HG02642 (cell line): ENCODE measurements around the gene TRAPPC14.

Experiments
- ATAC-seq: cut with Tn5 transposase; IDR thresholded peaks from one replicate; pipeline ENCODE4 v1.9.1; 2021; ENCODE audit warnings: mild to moderate bottlenecking; ENCODE audit not compliant: unreplicated experiment, poor library complexity

TRAPPC14 gene

DNA sequence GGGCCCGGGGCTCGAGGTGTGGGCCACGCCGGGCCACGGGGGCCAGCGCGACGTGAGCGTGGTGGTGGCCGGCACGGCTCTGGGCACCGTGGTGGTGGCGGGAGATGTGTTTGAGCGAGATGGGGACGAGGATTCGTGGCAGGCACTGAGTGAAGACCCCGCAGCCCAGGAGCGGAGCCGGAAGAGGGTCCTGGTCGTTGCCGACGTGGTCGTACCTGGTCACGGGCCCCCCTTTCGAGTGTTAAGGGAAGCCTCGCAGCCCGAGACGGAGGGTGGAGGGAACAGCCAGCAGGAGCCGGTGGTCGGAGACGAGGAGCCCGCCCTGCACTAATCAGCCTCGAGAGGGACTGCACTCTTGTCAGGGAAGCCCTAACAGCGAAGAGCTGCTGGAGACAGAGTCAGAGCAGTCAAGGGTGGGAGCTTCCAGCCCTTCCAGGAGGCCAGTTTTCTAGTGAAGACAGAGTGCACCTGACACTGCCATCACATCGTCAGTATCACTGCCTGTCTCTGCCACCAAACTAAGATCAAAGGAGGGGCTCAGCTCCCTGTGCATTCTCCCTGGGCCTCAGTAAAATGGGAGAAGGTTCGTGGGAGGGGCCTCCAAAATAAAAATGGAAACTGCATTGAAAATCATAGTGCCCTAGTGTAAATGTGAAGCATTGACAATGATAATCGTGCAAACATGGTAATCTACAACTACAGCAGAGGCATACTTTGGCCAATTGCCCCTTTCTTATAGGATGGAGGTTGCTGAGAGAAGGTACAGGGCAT lies 30.5 kb downstream of the TRAPPC14 start:
- peak; percentile 1 for ATAC-seq

DNA sequence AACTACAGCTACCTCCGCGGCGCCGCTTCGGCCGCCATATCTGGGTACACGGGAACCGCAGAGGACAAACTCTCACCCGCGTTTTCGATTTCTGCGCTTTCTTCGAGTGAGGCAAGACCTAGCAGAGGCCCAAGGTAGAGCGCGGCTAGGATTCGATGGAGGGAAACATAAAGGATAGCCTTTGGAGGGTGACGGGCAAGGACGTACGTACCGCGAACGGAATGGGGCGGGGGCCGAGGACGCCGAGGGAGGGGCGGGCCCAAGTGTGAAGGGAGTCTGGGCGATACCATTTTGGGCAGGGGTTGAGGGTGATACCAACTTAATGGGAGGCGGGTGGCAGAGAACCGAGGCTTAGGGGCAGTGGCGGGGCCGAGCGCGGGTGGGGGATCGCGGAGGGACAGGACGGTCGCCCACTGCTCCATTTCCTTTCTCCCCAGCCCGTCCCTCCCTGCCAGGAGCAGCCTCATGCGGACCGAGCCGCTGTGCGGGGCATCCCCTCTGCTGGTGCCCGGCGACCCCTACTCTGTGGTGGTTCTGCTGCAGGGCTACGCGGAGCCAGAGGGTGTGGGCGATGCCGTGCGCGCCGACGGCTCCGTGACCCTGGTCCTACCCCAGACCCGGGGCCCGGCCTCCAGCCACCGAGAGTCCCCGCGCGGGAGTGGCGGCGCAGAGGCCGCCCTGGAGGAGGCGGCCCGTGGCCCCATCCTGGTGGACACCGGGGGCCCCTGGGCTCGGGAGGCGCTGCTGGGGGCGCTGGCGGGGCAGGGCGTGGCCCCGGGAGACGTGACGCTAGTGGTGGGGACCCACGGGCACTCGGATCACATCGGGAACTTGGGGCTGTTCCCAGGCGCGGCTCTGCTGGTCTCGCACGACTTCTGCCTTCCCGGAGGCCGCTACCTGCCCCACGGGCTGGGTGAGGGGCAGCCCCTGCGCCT lies 31.3 kb downstream of the TRAPPC14 start, which contains the start of gene MBLAC1:
Gene MBLAC1, plus strand, starts transcription at position 37 of the 935 bp plus-strand sequence. Its CDS starts 429 bp downstream, at position 466.
- peak; percentile 74 for ATAC-seq

DNA sequence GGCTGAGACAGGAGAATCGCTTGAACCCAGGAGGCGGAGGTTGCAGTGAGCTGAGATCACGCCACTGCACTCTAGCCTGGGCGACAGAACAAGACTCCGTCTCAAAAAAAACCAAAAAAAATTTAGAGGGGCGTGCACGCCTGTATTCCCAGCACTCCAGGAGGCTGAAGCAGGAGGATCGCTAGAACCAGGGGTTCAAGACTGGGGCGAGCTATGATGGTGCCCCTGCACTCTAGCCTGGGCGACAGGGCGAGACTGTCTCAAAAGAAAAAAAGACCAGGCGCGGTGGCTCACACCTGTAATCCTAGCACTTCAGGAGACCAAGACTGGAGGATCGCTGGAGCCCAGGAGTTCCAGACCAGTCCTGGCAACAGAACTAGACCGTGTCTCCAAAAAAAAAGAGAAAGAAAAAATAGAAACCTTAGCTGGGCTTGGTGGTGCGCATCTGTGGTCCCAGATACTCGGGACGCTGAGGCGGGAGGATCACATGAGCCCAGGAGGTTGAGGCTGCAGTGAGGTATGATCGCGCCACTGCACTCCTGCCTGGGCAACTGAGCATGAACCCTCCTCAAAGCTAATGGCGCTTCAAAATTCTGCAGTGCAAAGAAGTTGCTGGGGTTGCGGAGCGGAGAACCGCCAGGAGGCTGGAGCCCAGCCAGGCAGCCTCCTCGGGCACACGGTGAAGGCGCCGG lies 32.1 kb downstream of the TRAPPC14 start:
- peak; percentile 21 for ATAC-seq

DNA sequence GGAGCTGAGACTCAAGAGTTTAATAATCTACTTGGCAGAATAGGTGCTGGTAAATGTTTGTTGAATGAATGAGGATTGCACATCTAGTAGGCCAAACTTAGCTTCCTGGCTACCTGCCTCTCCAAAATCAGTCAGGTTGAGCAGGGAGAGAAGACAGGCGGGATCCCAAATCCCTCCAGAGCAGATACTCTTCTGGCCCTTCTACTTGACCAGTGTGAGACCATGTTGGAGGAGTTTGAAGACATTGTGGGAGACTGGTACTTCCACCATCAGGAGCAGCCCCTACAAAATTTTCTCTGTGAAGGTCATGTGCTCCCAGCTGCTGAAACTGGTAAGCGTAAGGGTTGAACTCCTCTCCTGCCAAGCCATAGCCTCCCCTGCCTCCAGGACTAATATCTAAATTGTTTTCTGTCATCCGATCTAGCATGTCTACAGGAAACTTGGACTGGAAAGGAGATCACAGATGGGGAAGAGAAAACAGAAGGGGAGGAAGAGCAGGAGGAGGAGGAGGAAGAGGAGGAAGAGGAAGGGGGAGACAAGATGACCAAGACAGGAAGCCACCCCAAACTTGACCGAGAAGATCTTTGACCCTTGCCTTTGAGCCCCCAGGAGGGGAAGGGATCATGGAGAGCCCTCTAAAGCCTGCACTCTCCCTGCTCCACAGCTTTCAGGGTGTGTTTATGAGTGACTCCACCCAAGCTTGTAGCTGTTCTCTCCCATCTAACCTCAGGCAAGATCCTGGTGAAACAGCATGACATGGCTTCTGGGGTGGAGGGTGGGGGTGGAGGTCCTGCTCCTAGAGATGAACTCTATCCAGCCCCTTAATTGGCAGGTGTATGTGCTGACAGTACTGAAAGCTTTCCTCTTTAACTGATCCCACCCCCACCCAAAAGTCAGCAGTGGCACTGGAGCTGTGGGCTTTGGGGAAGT lies 34.0 kb downstream of the TRAPPC14 start:
- ATAC-seq: no peak

DNA sequence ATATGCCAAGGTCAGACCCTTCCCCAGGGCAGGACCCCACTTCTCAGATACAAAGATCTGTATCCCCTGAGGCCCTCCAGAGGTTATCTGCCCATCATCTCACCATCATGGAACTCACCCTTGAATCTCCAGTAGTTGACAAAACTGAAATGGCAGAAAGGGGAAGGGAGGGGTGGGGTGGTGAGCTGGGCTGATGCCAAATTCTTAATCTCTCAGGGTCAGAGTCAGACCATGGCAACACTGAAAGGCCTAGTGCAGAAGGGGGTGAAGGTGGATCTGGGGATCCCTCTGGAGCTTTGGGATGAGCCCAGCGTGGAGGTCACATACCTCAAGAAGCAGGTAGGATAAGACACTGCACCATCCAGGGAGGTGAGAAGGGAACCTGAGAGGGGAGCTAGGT lies 36.0 kb downstream of the TRAPPC14 start:
- no peak for ATAC-seq

DNA sequence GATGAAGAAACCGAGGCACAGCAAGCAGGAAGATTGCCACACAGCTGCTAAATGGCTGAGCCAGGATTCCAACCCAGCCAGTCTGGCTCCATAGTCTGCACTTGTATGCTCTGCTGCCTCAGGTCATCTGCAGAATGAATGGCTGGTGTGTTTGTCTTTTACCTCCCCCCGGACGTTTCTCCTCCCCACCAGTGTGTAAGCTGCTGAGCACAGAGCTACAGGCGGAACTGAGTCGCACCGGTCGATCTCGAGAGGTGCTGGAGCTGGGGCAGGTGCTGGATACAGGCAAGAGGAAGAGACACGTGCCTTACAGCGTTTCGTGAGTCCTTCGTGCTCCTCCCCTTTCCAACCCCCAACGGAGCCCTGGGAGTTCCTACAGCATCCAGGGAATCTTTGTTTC lies 36.5 kb downstream of the TRAPPC14 start:
- ATAC-seq: no peak

DNA sequence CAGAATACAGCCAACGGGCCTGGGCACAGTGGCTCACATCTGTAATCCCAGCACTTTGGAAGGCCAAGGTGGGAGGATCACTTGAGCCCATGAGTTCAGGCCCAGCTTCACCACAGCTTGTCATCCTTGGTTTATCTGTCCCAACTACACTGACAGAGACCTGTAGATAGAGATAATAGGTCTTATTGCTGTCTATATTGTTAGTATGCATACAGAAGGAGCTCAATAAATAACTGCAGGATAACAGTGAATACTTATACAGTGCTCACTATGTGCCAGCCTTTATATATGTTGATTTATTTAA lies 37.8 kb downstream of the TRAPPC14 start:
- ATAC-seq: no peak

DNA sequence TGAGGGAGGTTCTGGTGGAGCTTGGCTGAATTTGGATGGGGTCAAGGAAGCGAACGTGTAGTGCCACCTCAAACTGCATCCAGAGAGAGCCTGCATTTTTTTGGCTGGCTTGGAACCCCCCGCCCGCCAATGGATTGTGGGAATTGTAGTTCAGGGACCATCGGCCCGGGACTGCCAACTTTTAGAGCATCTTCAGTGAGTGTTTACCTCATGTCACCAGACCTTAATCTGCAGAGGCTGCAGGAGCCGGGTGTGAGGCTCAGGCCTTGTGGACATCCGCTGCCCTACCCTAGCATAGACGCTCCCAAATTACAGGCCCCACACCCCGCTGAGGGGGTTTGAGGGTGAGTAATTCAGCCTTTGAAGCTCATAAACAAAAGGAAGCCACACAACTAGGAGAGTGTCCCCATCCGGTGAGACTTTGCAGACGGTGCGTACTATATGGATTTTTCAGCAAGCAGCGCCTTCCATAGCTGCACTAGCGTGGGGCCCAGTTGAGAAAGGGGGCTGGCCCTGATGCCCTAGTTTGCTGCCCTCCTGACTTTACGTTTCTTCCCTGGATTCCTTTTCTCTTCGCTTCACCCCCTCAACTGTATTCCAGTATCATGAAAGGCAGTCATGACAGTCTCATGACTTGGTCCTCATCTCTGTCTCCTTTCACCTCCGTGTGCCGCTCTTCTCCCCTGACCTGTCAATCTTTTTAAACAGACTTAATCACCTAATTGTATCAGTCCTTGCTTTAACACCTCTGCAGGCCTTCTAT lies 38.4 kb downstream of the TRAPPC14 start:
- ATAC-seq: peak; percentile 31

DNA sequence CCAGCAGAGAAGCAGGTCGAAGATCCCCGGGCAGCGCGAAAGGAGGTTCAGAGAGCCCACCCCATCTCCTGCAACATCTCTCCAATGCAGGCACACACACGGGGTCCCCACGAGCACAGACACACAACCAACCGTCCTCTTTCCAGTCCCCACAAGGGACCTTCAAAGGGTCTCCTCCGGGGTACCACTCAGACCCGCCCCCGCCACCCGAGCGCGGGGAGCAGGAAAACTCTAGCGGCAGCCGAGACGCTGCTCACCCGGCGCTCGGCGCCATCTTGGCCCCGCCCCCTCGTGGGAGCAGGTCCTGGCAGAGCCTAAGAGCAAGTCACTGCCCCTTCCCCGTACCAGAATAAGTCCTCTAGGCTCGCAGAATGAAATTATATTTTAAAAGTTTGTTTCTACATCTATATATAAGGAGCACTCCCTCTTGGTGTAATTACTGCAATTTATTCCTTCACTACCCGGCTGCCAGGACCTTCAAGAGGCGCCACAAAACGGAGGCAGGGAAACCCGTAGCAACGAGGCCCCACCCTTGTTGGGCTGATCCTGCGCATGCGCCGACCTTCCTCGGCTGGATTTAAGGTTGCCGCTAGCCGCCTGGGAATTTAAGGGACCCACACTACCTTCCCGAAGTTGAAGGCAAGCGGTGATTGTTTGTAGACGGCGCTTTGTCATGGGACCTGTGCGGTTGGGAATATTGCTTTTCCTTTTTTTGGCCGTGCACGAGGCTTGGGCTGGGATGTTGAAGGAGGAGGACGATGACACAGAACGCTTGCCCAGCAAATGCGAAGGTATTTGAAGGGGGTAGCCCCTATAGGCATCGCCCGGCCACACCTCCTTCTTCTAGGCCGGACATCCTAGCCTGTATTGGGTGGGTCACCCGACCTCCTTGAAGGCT lies 39.2 kb downstream of the TRAPPC14 start, which contains the start of the genes CNPY4 and TAF6:
Gene CNPY4, plus strand, starts transcription at position 563 of the 898 bp plus-strand sequence. Its CDS starts 111 bp downstream, at position 674.
Gene TAF6, minus strand, starts transcription at position 287 of the 898 bp plus-strand sequence. CDS start 5,149 bp downstream, outside the sequence.
- ATAC-seq: peak; percentile 82

DNA sequence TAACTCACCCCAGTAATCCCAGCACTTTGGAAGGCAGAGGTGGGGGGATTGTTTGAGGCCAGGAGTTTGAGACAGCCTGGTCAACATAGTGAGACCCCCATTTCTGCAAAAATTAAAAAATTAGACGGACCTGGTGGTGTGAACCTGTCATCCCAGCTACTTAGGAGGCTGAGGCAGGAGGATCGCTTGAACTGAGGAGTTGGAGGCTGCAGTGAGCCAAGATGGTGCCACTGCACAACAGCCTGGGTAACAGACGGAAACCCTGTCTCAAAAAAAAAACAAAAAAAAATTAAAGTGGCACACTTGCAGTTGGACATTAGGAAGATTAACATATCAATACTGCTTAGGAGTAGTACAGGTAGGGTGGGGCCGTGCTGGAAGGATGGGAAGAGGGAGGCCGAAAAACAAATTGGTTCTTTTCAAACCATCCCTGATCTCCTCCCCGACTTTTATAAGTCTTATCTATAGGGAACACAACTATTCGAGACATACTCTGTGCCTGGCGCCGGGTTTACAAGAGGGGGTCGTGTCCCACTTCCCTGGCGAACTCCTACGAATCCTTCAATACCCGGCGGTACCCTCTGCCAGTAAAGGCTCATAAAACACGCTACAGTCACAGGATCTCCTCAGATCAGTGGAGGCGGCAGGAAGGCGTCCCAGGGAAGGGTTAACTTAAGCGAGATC lies 40.0 kb downstream of the TRAPPC14 start:
- no peak for ATAC-seq

DNA sequence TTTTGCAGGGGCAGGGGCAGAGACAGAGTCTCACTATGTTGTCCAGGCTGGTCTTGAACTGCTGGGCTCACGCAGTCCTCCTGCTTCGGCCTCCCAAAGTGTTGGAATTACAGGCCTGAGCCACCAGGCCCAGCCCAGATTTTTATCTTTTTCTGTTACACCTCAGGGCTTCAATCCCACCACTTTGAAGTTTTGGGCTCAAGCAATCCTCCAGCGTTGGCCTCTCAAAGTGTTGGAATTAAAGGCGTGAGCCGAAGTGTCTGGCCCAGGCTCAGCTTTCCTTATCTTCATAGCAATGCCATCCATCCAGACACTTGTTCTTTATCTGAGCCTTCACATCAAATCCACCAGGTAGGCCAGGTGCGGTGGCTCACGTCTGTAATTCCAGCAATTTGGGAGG lies 43.5 kb downstream of the TRAPPC14 start:
- ATAC-seq: no peak

DNA sequence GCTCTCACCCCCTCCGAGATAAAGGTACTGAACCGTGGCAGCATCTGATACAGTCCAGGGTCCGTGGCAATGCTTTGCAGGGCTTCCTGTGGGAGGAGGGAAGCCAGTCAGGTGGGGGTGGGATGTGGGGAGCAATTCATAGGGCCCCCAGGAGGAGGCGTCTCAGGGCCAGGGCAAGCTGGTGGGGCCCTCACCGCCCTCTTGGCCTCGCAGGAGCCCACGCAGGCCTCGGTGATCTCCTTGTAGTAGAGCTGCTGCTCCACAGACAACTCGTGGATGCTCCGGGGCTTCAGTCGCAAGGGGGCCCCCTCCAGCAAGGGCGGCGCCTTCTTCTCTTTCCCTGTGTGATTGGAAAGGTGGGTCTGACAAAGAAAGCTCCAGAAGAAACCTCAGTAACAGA lies 46.6 kb downstream of the TRAPPC14 start:
- ATAC-seq: no peak

DNA sequence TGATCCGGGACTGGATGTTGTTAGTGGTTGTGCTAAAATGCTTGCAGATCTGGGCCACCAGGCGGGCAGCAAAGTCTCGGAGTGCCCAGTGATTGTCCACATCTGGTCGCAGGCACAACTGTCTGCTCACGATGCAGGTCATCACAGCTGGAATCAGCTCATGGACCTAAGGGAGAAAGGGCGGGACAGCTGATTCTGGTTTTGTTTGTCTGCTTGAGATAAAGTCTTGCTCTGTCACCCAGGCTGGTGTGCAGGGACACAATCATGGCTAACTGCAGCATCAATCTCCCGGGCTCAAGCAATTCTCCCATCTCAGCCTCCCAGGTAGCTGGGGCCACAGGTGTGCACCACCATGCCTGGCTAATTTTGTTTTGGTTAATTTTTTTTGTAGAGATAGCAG lies 47.4 kb downstream of the TRAPPC14 start:
- ATAC-seq: no peak

DNA sequence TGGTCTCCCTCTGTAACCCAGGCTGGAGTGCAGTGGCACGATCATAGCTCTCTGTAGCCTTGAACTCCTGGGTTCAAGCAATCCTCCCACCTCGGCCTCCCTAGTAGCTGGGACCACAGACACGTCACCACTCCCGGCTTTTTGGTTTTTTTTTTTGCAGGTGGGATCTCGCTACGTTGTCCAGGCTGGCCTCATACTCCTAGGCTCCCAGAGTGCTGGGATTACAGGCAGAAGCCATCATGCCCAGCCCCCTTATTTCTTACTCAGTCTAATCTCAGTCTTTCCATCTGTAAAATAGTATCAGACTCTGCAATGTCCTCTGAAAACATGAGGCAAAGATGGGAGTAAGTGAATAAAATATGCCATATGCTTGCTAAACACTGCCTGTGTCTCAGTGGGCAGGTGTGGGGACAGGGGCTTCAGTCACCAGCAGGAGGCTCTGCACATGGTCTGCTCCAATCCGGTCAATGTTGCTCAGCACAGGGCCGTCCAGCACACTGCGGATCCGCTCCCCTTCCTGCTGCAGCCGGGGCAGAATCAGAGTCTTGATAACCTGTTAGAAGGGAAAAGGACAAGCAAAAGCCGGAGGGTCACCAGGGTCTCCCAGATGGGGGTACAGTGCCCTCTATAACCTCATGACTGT lies 48.9 kb downstream of the TRAPPC14 start:
- ATAC-seq: no peak

DNA sequence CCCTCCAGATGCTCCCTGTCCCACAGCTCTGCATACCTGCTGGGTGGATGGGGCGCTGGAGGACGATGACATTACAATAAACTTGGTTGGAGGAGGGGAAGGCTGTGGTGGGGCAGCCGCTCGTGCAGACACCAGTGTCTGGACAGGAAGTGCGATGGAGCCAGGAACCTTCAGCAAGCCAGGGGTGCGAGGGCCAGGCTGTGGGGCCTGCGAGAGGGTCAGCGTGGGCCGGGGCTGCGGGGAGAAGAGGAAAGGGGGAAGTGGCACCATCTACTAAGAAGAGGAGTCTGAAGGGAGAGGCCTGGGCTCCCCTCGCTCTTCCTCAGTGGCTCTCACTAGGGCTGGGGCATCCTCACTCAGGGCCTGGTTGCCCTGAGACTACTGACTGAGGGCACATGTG lies 50.6 kb downstream of the TRAPPC14 start:
- ATAC-seq: no peak

DNA sequence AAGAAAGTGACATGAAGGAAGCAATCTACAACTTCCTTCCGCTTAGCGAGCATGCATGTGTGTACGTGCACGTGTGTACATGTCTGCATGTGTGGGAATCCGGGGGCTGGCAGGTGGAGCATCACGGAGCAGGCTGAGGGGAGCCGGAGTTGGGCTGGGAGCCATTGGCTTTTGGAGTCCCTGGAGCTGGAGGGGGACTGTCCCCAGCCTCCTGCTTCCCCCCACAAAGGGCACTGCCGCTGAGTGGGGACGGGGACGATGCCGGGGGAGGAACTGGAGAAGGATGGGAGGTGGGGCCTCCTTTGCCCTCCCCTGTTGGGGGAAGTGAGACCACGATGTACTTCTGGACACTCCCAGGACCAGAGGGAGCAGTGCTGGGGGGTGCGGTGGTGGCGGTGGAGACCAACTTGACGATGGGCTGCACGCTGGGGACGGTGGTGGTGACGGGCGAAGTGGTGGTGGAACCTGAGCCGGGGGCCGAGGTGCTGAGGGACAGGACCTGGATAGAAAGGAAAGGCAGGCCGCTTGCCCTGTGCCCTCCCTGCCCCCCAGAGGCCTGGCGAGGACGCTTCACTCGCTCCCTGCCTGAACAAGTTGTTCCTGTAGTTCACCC lies 51.3 kb downstream of the TRAPPC14 start:
- no peak for ATAC-seq
